Endothelial cell (in vitro differentiated cells): Measurements from ENCODE around the gene ZNHIT1. TPM values are rescaled to one million over a fixed set of nuclear protein-coding genes. Genes with fewer than 3 reads are reported as not detected.
"Not testable (repeated sequence)": the region's sequence is repeated elsewhere in the genome, so short reads cannot be mapped to it uniquely, and the experiment has no call there.

Source experiments
- DNase-seq: peaks from one replicate; pipeline ENCODE4 v3.0.0; 2021; ENCODE audit warnings: low spot score
- H3K27ac Mint-ChIP-seq: one replicate; pipeline ENCODE4 v1.8.0; 2021; ENCODE audit warnings: mixed read lengths, inconsistent platforms; ENCODE audit not compliant: unreplicated experiment
- H3K27me3 Mint-ChIP-seq: one replicate; pipeline ENCODE4 v1.8.0; 2021; ENCODE audit warnings: mild to moderate bottlenecking, moderate library complexity, mixed read lengths, inconsistent platforms; ENCODE audit not compliant: unreplicated experiment
- H3K36me3 Mint-ChIP-seq: one replicate; pipeline ENCODE4 v1.8.0; 2021; ENCODE audit warnings: mild to moderate bottlenecking, low read depth, mixed read lengths, inconsistent platforms; ENCODE audit not compliant: unreplicated experiment
- H3K4me1 Mint-ChIP-seq: one replicate; pipeline ENCODE4 v1.8.0; 2021; ENCODE audit warnings: mild to moderate bottlenecking, mixed read lengths, inconsistent platforms; ENCODE audit not compliant: unreplicated experiment
- H3K4me3 Mint-ChIP-seq: one replicate; pipeline ENCODE4 v1.8.0; 2021; ENCODE audit warnings: mild to moderate bottlenecking, mixed read lengths, inconsistent platforms; ENCODE audit not compliant: unreplicated experiment
- H3K9me3 Mint-ChIP-seq: one replicate; pipeline ENCODE4 v1.8.0; 2021; ENCODE audit warnings: mixed read lengths, inconsistent platforms; ENCODE audit not compliant: unreplicated experiment
- CTCF ChIP-seq: fragments of 200-600 bp; sonication (generic); IDR thresholded peaks from one replicate; pipeline ENCODE4 v1.5.0; 2021; ENCODE audit warnings: antibody characterized with exemption; ENCODE audit not compliant: unreplicated experiment
- total RNA-seq: library from RNA; stranded (reverse); fragmentation: NEBNext Ultra II Directional; extraction: Animal tissue kit (Norgen Biotek cat#: 25700); gene quantifications from one replicate; pipeline ENCODE4 v1.2.1, GENCODE V29; 2021; ENCODE audit not compliant: unreplicated experiment

ZNHIT1 gene
- total RNA-seq, 1 donor from 2014 or later: 71.5 TPM

- DNase-seq: no peak
- TF ChIP-seq CTCF: no peak
- no peaks in the 10 kb centered on the region for H3K9me3 Mint-ChIP-seq
- no peaks in the 10 kb centered on the region for H3K36me3 Mint-ChIP-seq
- H3K27me3 Mint-ChIP-seq: peaks cover 10% of the 10 kb centered on the region
- H3K4me3 Mint-ChIP-seq: no peak overlapping the region
- no peaks in the 10 kb centered on the region for H3K4me1 Mint-ChIP-seq
- no peak overlapping the region for H3K27ac Mint-ChIP-seq
Observed at GRCh38 chr7:101189109-101189508, 28.9 kb upstream of the ZNHIT1 start.

GRCh38 chr7:101195884-101196283, 22.1 kb upstream of the ZNHIT1 start:
- no peak overlapping the region for H3K4me3 Mint-ChIP-seq
- H3K36me3 Mint-ChIP-seq: no peaks in the 10 kb centered on the region
- H3K27me3 Mint-ChIP-seq: peaks cover 12% of the 10 kb centered on the region
- no peaks in the 10 kb centered on the region for H3K4me1 Mint-ChIP-seq
- no peak overlapping the region for H3K27ac Mint-ChIP-seq
- DNase-seq: no peak
- H3K9me3 Mint-ChIP-seq: no peaks in the 10 kb centered on the region
- no peak for TF ChIP-seq CTCF

GRCh38 chr7:101197991-101198390, 20.0 kb upstream of the ZNHIT1 start:
- TF ChIP-seq CTCF: no peak
- Mint-ChIP-seq H3K9me3 (no peaks in the 10 kb centered on the region), H3K27me3 (peaks cover 13% of the 10 kb centered on the region), H3K4me1 (no peaks in the 10 kb centered on the region), H3K27ac (no peak overlapping the region), H3K4me3 (no peak overlapping the region), H3K36me3 (no peaks in the 10 kb centered on the region)
- no peak for DNase-seq

GRCh38 chr7:101198476-101198875, 19.5 kb upstream of the ZNHIT1 start:
- no peaks in the 10 kb centered on the region for H3K36me3 Mint-ChIP-seq
- no peak for TF ChIP-seq CTCF
- no peak overlapping the region for H3K4me3 Mint-ChIP-seq
- no peak for DNase-seq
- no peaks in the 10 kb centered on the region for H3K4me1 Mint-ChIP-seq
- no peak overlapping the region for H3K27ac Mint-ChIP-seq
- H3K9me3 Mint-ChIP-seq: no peaks in the 10 kb centered on the region
- peaks cover 13% of the 10 kb centered on the region for H3K27me3 Mint-ChIP-seq

- DNase-seq, H3K36me3 Mint-ChIP-seq, H3K4me1 Mint-ChIP-seq, H3K9me3 Mint-ChIP-seq, H3K4me3 Mint-ChIP-seq, H3K27ac Mint-ChIP-seq: not testable (repeated sequence)
- H3K27me3 Mint-ChIP-seq: peaks cover 12% of the 10 kb centered on the region
Observed at GRCh38 chr7:101199522-101199921, 18.4 kb upstream of the ZNHIT1 start.

- H3K9me3 Mint-ChIP-seq: no peaks in the 10 kb centered on the region
- no peak overlapping the region for H3K27ac Mint-ChIP-seq
- TF ChIP-seq CTCF: no peak
- H3K4me3 Mint-ChIP-seq: no peak overlapping the region
- no peaks in the 10 kb centered on the region for H3K4me1 Mint-ChIP-seq
- H3K36me3 Mint-ChIP-seq: no peaks in the 10 kb centered on the region
- peaks cover 12% of the 10 kb centered on the region for H3K27me3 Mint-ChIP-seq
- DNase-seq: no peak
Observed at GRCh38 chr7:101200504-101200861, 17.5 kb upstream of the ZNHIT1 start.
